Uterine smooth muscle cell (primary cell): ENCODE measurements around the gene KIF9. TPM values are rescaled to one million over a fixed set of nuclear protein-coding genes. Genes with fewer than 3 reads are reported as not detected.

Source experiments
- total RNA-seq: library from RNA; depleted of rRNA; stranded (reverse); fragments of >200 nt; gene quantifications from 2 replicates; pipeline ENCODE4 v1.2.3, GENCODE V29; 2014

KIF9 gene, protein sequence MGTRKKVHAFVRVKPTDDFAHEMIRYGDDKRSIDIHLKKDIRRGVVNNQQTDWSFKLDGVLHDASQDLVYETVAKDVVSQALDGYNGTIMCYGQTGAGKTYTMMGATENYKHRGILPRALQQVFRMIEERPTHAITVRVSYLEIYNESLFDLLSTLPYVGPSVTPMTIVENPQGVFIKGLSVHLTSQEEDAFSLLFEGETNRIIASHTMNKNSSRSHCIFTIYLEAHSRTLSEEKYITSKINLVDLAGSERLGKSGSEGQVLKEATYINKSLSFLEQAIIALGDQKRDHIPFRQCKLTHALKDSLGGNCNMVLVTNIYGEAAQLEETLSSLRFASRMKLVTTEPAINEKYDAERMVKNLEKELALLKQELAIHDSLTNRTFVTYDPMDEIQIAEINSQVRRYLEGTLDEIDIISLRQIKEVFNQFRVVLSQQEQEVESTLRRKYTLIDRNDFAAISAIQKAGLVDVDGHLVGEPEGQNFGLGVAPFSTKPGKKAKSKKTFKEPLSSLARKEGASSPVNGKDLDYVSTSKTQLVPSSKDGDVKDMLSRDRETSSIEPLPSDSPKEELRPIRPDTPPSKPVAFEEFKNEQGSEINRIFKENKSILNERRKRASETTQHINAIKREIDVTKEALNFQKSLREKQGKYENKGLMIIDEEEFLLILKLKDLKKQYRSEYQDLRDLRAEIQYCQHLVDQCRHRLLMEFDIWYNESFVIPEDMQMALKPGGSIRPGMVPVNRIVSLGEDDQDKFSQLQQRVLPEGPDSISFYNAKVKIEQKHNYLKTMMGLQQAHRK
- total RNA-seq = 3.2 TPM in 2 replicates

GRCh38 chr3:47282424-47283192, at the start of gene KIF9, which contains the start of gene KLHL18:
Gene KIF9 (minus strand): TSS chr3:47282799. CDS start chr3:47277374, 5,425 bp downstream.
Gene KLHL18 (plus strand): TSS chr3:47282944. CDS start chr3:47282966, 22 bp downstream.

Other genes with a start within 250 kb of the KIF9 start
- gene SETD2, start 118.7 kb downstream of the KIF9 start, total RNA-seq = 35.9 and 37.1 TPM in 2 replicates
- gene KLHL18, start 145 bp upstream of the KIF9 start, total RNA-seq = 20.0 and 25.3 TPM in 2 replicates
- gene PTPN23, start 98.2 kb upstream of the KIF9 start, total RNA-seq = 28.8 and 31.5 TPM in 2 replicates
- gene SCAP, start 193.1 kb upstream of the KIF9 start, total RNA-seq = 43.8 and 73.6 TPM in 2 replicates
- 28.5 and 40.5 TPM in 2 replicates for gene ELP6, start 230.9 kb upstream of the KIF9 start, total RNA-seq